H1 (cell line): ENCODE results near the gene MAP6. TPM values are rescaled to one million over a fixed set of nuclear protein-coding genes. Genes with fewer than 3 reads are reported as not detected.

ENCODE experiments used
- BACH1 ChIP-seq: IDR thresholded peaks from 2 replicates; pipeline ENCODE4 v1.6.1; 2012; ENCODE audit warnings: low read length, improper control_type of control experiment
- BCL11A ChIP-seq, 2 experiments: IDR thresholded peaks; one replicate each; pipeline ENCODE4 v1.6.1; 2011; ENCODE audit warnings: low read depth in 2 of 2, low read length in 2 of 2, mild to moderate bottlenecking in 2 of 2
- BRCA1 ChIP-seq: IDR thresholded peaks from 2 replicates; pipeline ENCODE4 v1.6.1; 2012; ENCODE audit warnings: low read depth, low read length, improper control_type of control experiment
- CBX5 ChIP-seq: fragments of 300-800, 300-1000 bp; sonication (generic); IDR thresholded peaks from 2 replicates; pipeline ENCODE4 v1.7.1; 2016; ENCODE audit warnings: antibody characterized with exemption, low read length, low read depth
- CHD1 ChIP-seq: IDR thresholded peaks from 2 replicates; pipeline ENCODE4 v1.6.1; 2012; ENCODE audit warnings: low read depth, low read length, improper control_type of control experiment
- CHD2 ChIP-seq: IDR thresholded peaks from 2 replicates; pipeline ENCODE4 v1.6.1; 2012; ENCODE audit warnings: low read length, improper control_type of control experiment
- CREB1 ChIP-seq: IDR thresholded peaks from 2 replicates; pipeline ENCODE4 v1.6.1; 2012; ENCODE audit warnings: inconsistent platforms
- EGR1 ChIP-seq: IDR thresholded peaks from 2 replicates; pipeline ENCODE4 v1.6.1; 2011; ENCODE audit warnings: low read depth, low read length, borderline replicate concordance
- EZH2 ChIP-seq: fragments of 200-600 bp; sonication (generic); IDR thresholded peaks from 2 replicates; pipeline ENCODE4 v1.7.1; 2012; ENCODE audit warnings: low read depth, mild to moderate bottlenecking, moderate library complexity, low read length, inconsistent platforms; ENCODE audit not compliant: severe bottlenecking
- HDAC2 ChIP-seq, 2 experiments: fragments of 300-600 bp in 1 of 2; sonication (generic) in 1 of 2; IDR thresholded peaks; 2 replicates each; pipeline ENCODE4 v1.6.1; 2011 to 2012; ENCODE audit warnings: low read depth in 2 of 2, low read length in 2 of 2, mild to moderate bottlenecking in 2 of 2, moderate library complexity in 2 of 2, borderline replicate concordance in 1 of 2, inconsistent platforms in 1 of 2
- HDAC6 ChIP-seq: IDR thresholded peaks from one replicate; pipeline ENCODE4 v1.7.1; 2012; ENCODE audit warnings: low read depth, mild to moderate bottlenecking, inconsistent platforms, low read length, moderate library complexity
- JUND ChIP-seq: IDR thresholded peaks from 2 replicates; pipeline ENCODE4 v1.6.1; 2011; ENCODE audit warnings: mild to moderate bottlenecking, improper control_type of control experiment, low read length
- KDM4A ChIP-seq: IDR thresholded peaks from one replicate; pipeline ENCODE4 v1.7.1; 2012; ENCODE audit warnings: low read depth, mild to moderate bottlenecking, moderate library complexity, low read length, inconsistent platforms; ENCODE audit not compliant: severe bottlenecking
- NRF1 ChIP-seq: IDR thresholded peaks from 2 replicates; pipeline ENCODE4 v1.6.1; 2011; ENCODE audit warnings: mild to moderate bottlenecking, low read depth, low read length, improper control_type of control experiment
- RBBP5 ChIP-seq: IDR thresholded peaks from 2 replicates; pipeline ENCODE4 v1.7.1; 2012; ENCODE audit warnings: low read depth, mild to moderate bottlenecking, inconsistent platforms, low read length, moderate library complexity, borderline replicate concordance
- RNF2 ChIP-seq: fragments of 200-900, 300-1000 bp; sonication (generic); IDR thresholded peaks from 2 replicates; pipeline ENCODE4 v1.7.1; 2016; ENCODE audit warnings: borderline replicate concordance, low read depth, mild to moderate bottlenecking, antibody characterized with exemption, low read length; ENCODE audit not compliant: poor library complexity, severe bottlenecking; ENCODE audit errors: missing control alignments
- RXRA ChIP-seq: IDR thresholded peaks from 2 replicates; pipeline ENCODE4 v1.6.1; 2011; ENCODE audit warnings: low read depth, mild to moderate bottlenecking, low read length, moderate library complexity; ENCODE audit not compliant: insufficient read depth
- SAP30 ChIP-seq: fragments of 300-600 bp; sonication (generic); IDR thresholded peaks from 2 replicates; pipeline ENCODE4 v1.7.1; 2012; ENCODE audit warnings: low read length, moderate library complexity, mild to moderate bottlenecking, inconsistent platforms; ENCODE audit not compliant: insufficient read depth, insufficient replicate concordance
- SIN3A ChIP-seq, 2 experiments: IDR thresholded peaks in 1 of 2; conservative IDR thresholded peaks in 1 of 2; 2 replicates each; pipeline ENCODE4 v1.6.1; 2011 to 2012; ENCODE audit warnings: low read length in 2 of 2, improper control_type of control experiment in 1 of 2, low read depth in 1 of 2, mild to moderate bottlenecking in 1 of 2
- SIRT6 ChIP-seq: IDR thresholded peaks from one replicate; pipeline ENCODE4 v1.7.1; 2012; ENCODE audit warnings: low read length, inconsistent platforms
- SP2 ChIP-seq: IDR thresholded peaks from 2 replicates; pipeline ENCODE4 v1.6.1; 2012; ENCODE audit warnings: mild to moderate bottlenecking, low read length, inconsistent platforms
- TAF1 ChIP-seq: IDR thresholded peaks from 2 replicates; pipeline ENCODE4 v1.6.1; 2011; ENCODE audit warnings: mild to moderate bottlenecking, low read depth, low read length
- TAF7 ChIP-seq: optimal IDR thresholded peaks from 2 replicates; pipeline ENCODE3; 2011; ENCODE audit warnings: low read depth, mild to moderate bottlenecking, inconsistent platforms, low read length, moderate library complexity, borderline replicate concordance
- YY1 ChIP-seq: IDR thresholded peaks from 2 replicates; pipeline ENCODE4 v1.6.1; 2011; ENCODE audit warnings: low read depth, mild to moderate bottlenecking, low read length
- ZNF274 ChIP-seq: IDR thresholded peaks from 2 replicates; pipeline ENCODE4 v1.7.0; 2012; ENCODE audit warnings: low read length, borderline replicate concordance; ENCODE audit errors: extremely low read depth
- polyA plus RNA-seq, 7 experiments: library from polyadenylated mRNA; depleted of rRNA in 3 of 7; stranded (reverse) in 5 of 7; unstranded in 2 of 7; fragments of >200 nt in 5 of 7; fragments of 200-250 nt in 2 of 7; gene quantifications; 1 replicate in 5 of 7; 2 replicates in 1 of 7; 4 replicates in 1 of 7; pipeline versions ENCODE4 v1.2.1 to v1.2.3, GENCODE V29; 2011 to 2013; ENCODE audit warnings: missing spikeins in 2 of 7, mixed read lengths in 2 of 7
- total RNA-seq: library from RNA; stranded (reverse); fragmentation: NEBNext Ultra II Directional; extraction: Animal tissue kit (Norgen Biotek cat#: 25700); gene quantifications from 2 replicates; pipeline ENCODE4 v1.2.1, GENCODE V29; 2021
- TF ChIP-seq, protein P1 (sequence below): IDR thresholded peaks from 2 replicates; pipeline ENCODE4 v1.6.1; 2012; ENCODE audit warnings: inconsistent platforms

The MAP6 gene
- total and polyA plus RNA-seq, 2 of the 8 experiments (the other 6 are each of a cell fraction or from before 2014, with no cell fraction given): 0.54 to 0.89 TPM

DNA sequence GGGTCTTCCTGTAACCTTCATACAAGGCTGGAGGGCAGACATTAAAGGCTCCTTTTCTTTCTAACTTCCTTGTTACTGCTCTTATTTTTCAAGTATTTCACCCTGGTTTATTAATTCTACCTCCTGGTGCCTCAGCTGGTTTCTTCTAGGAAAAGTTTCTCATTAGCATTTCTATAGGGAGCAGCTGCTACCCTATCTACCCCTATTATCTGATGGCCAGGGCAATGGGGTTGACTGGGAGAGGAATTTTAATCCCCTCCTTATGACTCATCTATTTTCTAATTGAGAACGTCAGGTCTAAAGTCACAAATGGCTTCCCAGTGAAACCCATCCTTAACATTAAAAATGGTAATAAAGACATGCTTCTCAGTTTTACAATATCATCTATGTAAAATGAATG, 5.0 kb downstream of the MAP6 start (continued):
- TF ChIP-seq CBX5 (no peak), TAF7 (no peak), HDAC2 (IDR thresholded peaks at IDR 0.05; ENCODE audit: borderline replicate concordance in 1 of 2, low read depth in 2 of 2, low read length in 2 of 2) (no peak), HDAC6 (no peak), RXRA (no peak), YY1 (no peak), RNF2 (no peak), SP2 (no peak), BACH1 (peak; percentile 40; the same call in 1 of the 2 replicates), EGR1 (no peak), CREB1 (peak; percentile 24; the same call in 1 of the 2 replicates), CHD2 (no peak), SAP30 (no peak), TAF1 (no peak), ZNF274 (no peak), EZH2 (no peak), SIRT6 (no peak), BRCA1 (no peak), KDM4A (no peak), SIN3A (conservative IDR thresholded peaks at IDR 0.05 in 1 of 2, IDR thresholded peaks at IDR 0.05 in 1 of 2; ENCODE audit: low read depth in 1 of 2, low read length in 2 of 2) (no peak), JUND (peak; percentile 93), CHD1 (no peak), NRF1 (no peak), BCL11A (IDR thresholded peaks at IDR 0.05; ENCODE audit: low read depth in 2 of 2, low read length in 2 of 2) (peak; percentile 56 to 77), RBBP5 (no peak)
- TF ChIP-seq, protein P1, sequence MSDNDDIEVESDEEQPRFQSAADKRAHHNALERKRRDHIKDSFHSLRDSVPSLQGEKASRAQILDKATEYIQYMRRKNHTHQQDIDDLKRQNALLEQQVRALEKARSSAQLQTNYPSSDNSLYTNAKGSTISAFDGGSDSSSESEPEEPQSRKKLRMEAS: no peak
